ENCODE data around the gene PPP2R3A.

DNA sequence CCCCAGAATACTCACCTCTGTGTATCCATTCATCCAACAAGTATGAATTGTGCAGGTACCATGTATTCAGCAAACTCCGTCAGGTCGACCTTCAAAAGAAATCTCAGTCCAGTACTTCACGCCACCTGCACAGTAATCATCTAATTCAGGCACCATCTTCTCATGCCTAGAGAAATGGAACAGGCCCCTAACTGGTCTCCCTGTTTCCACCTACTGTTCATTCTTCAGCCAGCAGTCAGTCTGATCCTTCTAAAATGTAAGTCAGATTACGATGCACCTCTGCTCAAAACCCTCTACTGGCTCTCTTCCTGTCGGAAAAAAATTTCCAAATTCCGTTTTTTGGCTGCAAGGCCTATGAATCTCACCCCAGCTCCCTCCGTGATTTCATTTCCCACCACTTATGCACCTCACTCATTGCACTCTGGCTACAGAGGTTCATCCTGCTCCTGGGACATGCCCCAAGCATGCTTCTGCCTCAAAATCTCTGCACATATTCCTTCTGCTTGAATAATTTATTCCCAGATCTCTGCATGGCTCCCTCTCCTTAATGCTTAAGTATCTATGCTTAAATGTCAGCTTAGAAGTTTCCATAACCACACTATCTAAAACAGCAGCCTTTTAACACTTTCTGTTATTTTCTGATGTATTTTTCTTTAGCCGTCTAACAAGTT lies 47.5 kb upstream of the PPP2R3A start:
- TF ChIP-seq, protein P1, sequence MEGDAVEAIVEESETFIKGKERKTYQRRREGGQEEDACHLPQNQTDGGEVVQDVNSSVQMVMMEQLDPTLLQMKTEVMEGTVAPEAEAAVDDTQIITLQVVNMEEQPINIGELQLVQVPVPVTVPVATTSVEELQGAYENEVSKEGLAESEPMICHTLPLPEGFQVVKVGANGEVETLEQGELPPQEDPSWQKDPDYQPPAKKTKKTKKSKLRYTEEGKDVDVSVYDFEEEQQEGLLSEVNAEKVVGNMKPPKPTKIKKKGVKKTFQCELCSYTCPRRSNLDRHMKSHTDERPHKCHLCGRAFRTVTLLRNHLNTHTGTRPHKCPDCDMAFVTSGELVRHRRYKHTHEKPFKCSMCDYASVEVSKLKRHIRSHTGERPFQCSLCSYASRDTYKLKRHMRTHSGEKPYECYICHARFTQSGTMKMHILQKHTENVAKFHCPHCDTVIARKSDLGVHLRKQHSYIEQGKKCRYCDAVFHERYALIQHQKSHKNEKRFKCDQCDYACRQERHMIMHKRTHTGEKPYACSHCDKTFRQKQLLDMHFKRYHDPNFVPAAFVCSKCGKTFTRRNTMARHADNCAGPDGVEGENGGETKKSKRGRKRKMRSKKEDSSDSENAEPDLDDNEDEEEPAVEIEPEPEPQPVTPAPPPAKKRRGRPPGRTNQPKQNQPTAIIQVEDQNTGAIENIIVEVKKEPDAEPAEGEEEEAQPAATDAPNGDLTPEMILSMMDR (IDR thresholded peaks at IDR 0.05; ENCODE audit: low read depth, low read length), result no peak
- TF ChIP-seq, protein P2, sequence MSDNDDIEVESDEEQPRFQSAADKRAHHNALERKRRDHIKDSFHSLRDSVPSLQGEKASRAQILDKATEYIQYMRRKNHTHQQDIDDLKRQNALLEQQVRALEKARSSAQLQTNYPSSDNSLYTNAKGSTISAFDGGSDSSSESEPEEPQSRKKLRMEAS (IDR thresholded peaks at IDR 0.05; ENCODE audit: low read depth, low read length), result no peak
- TF ChIP-seq POLR2A (IDR thresholded peaks at IDR 0.05; ENCODE audit: extremely low read depth, insufficient read length), result no peak
